GM23338 (cell line): ENCODE results near the gene KEAP1.

Experiments used
- CREB1 ChIP-seq: fragments of 250-450 bp; sonication (Bioruptor Pico); IDR thresholded peaks from 2 replicates; pipeline ENCODE4 v1.5.0; 2020; ENCODE audit warnings: low read depth, mild to moderate bottlenecking, moderate library complexity
- EZH2 ChIP-seq: fragments of 200-600 bp; sonication (generic); IDR thresholded peaks from one replicate; pipeline ENCODE4 v1.8.0; 2017; ENCODE audit warnings: antibody characterized with exemption, mild to moderate bottlenecking, low read depth; ENCODE audit not compliant: unreplicated experiment
- EZH2phosphoT487 ChIP-seq: fragments of 200-600 bp; sonication (generic); IDR thresholded peaks from one replicate; pipeline ENCODE4 v1.8.1; 2018; ENCODE audit warnings: antibody characterized with exemption; ENCODE audit not compliant: unreplicated experiment
- JUNB ChIP-seq: IDR thresholded peaks from one replicate; pipeline ENCODE4 v1.6.1; 2016; ENCODE audit warnings: antibody characterized with exemption; ENCODE audit not compliant: unreplicated experiment
- POLR2AphosphoS5 ChIP-seq: IDR thresholded peaks from 2 replicates; pipeline ENCODE4 v1.6.1; 2016; ENCODE audit warnings: antibody characterized with exemption, low read depth
- ZNF114 ChIP-seq: fragments of 250-450 bp; sonication (Bioruptor Pico); IDR thresholded peaks from 2 replicates; pipeline ENCODE4 v1.5.0; 2020; ENCODE audit warnings: mild to moderate bottlenecking, moderate library complexity
- ZNF462 ChIP-seq: fragments of 250-450 bp; sonication (Bioruptor Pico); IDR thresholded peaks from 2 replicates; pipeline ENCODE4 v1.5.0; 2020; ENCODE audit warnings: mild to moderate bottlenecking, moderate library complexity
- TF ChIP-seq, protein P1 (sequence below): IDR thresholded peaks from one replicate; pipeline ENCODE4 v1.6.1; 2018; ENCODE audit warnings: antibody characterized with exemption; ENCODE audit not compliant: unreplicated experiment
- TF ChIP-seq, protein P2 (sequence below), 2 experiments: fragments of 200-600 bp in 1 of 2; sonication (generic) in 1 of 2; conservative IDR thresholded peaks; 2 replicates each; pipeline versions ENCODE4 v1.5.1 to v1.6.1; 2016 to 2017; ENCODE audit warnings: antibody characterized with exemption in 2 of 2, low read depth in 2 of 2, mild to moderate bottlenecking in 2 of 2, moderate library complexity in 1 of 2
- TF ChIP-seq, protein P3 (sequence below): IDR thresholded peaks from 2 replicates; pipeline ENCODE4 v1.6.1; 2016; ENCODE audit warnings: antibody characterized with exemption

- TF ChIP-seq, protein P1, sequence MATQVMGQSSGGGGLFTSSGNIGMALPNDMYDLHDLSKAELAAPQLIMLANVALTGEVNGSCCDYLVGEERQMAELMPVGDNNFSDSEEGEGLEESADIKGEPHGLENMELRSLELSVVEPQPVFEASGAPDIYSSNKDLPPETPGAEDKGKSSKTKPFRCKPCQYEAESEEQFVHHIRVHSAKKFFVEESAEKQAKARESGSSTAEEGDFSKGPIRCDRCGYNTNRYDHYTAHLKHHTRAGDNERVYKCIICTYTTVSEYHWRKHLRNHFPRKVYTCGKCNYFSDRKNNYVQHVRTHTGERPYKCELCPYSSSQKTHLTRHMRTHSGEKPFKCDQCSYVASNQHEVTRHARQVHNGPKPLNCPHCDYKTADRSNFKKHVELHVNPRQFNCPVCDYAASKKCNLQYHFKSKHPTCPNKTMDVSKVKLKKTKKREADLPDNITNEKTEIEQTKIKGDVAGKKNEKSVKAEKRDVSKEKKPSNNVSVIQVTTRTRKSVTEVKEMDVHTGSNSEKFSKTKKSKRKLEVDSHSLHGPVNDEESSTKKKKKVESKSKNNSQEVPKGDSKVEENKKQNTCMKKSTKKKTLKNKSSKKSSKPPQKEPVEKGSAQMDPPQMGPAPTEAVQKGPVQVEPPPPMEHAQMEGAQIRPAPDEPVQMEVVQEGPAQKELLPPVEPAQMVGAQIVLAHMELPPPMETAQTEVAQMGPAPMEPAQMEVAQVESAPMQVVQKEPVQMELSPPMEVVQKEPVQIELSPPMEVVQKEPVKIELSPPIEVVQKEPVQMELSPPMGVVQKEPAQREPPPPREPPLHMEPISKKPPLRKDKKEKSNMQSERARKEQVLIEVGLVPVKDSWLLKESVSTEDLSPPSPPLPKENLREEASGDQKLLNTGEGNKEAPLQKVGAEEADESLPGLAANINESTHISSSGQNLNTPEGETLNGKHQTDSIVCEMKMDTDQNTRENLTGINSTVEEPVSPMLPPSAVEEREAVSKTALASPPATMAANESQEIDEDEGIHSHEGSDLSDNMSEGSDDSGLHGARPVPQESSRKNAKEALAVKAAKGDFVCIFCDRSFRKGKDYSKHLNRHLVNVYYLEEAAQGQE = no peak
- TF ChIP-seq, protein P2, sequence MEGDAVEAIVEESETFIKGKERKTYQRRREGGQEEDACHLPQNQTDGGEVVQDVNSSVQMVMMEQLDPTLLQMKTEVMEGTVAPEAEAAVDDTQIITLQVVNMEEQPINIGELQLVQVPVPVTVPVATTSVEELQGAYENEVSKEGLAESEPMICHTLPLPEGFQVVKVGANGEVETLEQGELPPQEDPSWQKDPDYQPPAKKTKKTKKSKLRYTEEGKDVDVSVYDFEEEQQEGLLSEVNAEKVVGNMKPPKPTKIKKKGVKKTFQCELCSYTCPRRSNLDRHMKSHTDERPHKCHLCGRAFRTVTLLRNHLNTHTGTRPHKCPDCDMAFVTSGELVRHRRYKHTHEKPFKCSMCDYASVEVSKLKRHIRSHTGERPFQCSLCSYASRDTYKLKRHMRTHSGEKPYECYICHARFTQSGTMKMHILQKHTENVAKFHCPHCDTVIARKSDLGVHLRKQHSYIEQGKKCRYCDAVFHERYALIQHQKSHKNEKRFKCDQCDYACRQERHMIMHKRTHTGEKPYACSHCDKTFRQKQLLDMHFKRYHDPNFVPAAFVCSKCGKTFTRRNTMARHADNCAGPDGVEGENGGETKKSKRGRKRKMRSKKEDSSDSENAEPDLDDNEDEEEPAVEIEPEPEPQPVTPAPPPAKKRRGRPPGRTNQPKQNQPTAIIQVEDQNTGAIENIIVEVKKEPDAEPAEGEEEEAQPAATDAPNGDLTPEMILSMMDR (conservative IDR thresholded peaks at IDR 0.05; ENCODE audit: low read depth in 2 of 2) = no peak
- TF ChIP-seq EZH2 = no peak
- no peak for TF ChIP-seq POLR2AphosphoS5
- TF ChIP-seq JUNB = no peak
- no peak for TF ChIP-seq EZH2phosphoT487
- TF ChIP-seq, protein P3, sequence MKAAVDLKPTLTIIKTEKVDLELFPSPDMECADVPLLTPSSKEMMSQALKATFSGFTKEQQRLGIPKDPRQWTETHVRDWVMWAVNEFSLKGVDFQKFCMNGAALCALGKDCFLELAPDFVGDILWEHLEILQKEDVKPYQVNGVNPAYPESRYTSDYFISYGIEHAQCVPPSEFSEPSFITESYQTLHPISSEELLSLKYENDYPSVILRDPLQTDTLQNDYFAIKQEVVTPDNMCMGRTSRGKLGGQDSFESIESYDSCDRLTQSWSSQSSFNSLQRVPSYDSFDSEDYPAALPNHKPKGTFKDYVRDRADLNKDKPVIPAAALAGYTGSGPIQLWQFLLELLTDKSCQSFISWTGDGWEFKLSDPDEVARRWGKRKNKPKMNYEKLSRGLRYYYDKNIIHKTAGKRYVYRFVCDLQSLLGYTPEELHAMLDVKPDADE = no peak
- no peak for TF ChIP-seq ZNF462 (CRISPR knock-in tag)
- no peak for TF ChIP-seq ZNF114 (CRISPR knock-in tag)
- TF ChIP-seq CREB1 (CRISPR knock-in tag) = no peak
Measured at GRCh38 chr19:10467104-10467706, 36.0 kb downstream of the KEAP1 start.
